Measurements from ENCODE around the gene GPBP1L1.

GPBP1L1 gene

GRCh38 chr1:45620588-45621500 is 65.5 kb downstream of the GPBP1L1 start:
- Histone ChIP-seq H3K9ac (ENCODE audit: insufficient read length, low read depth) (no peak overlapping the region), H3K36me3 (ENCODE audit: insufficient read depth, insufficient read length, low read length) (peaks cover 60% of the 10 kb centered on the region), H3K4me3 (ENCODE audit: insufficient read length, low read depth) (no peak overlapping the region), H3K4me1 (ENCODE audit: insufficient read depth, insufficient read length) (peaks cover 3% of the 10 kb centered on the region), H3K9me3 (ENCODE audit: insufficient read depth, low read length) (no peaks in the 10 kb centered on the region), H3K27me3 (ENCODE audit: insufficient read depth, insufficient read length) (no peaks in the 10 kb centered on the region)
- DNase-seq (ENCODE audit: low read depth, low spot score): no peak
- TF ChIP-seq ZNF274 (IDR thresholded peaks at IDR 0.05; ENCODE audit: low read depth, low read length): no peak
- TF ChIP-seq YY1 (IDR thresholded peaks at IDR 0.05; ENCODE audit: insufficient read depth, insufficient read length): no peak

GRCh38 chr1:45619149-45619921 is 67.0 kb downstream of the GPBP1L1 start:
- Histone ChIP-seq H3K9me3 (ENCODE audit: insufficient read depth, low read length) (no peaks in the 10 kb centered on the region), H3K36me3 (ENCODE audit: insufficient read depth, insufficient read length, low read length) (peaks cover 70% of the 10 kb centered on the region), H3K4me1 (ENCODE audit: insufficient read depth, insufficient read length) (peaks cover 3% of the 10 kb centered on the region), H3K27me3 (ENCODE audit: insufficient read depth, insufficient read length) (no peaks in the 10 kb centered on the region), H3K4me3 (ENCODE audit: insufficient read length, low read depth) (no peak overlapping the region), H3K9ac (ENCODE audit: insufficient read length, low read depth) (no peak overlapping the region)
- no peak for DNase-seq (ENCODE audit: low read depth, low spot score)
- TF ChIP-seq YY1 (IDR thresholded peaks at IDR 0.05; ENCODE audit: insufficient read depth, insufficient read length) (no peak), ZNF274 (IDR thresholded peaks at IDR 0.05; ENCODE audit: low read depth, low read length) (no peak)

GRCh38 chr1:45617618-45618017 is 68.7 kb downstream of the GPBP1L1 start:
- H3K27me3 ChIP-seq (ENCODE audit: insufficient read depth, insufficient read length): no peaks in the 10 kb centered on the region
- H3K36me3 ChIP-seq (ENCODE audit: insufficient read depth, insufficient read length, low read length): peaks cover 73% of the 10 kb centered on the region
- H3K9ac ChIP-seq (ENCODE audit: insufficient read length, low read depth): no peak overlapping the region
- TF ChIP-seq ZNF274 (IDR thresholded peaks at IDR 0.05; ENCODE audit: low read depth, low read length): no peak
- no peak for TF ChIP-seq SUZ12 (IDR thresholded peaks at IDR 0.05; ENCODE audit: extremely low read depth, insufficient read depth, insufficient read length)
- no peak for TF ChIP-seq YY1 (IDR thresholded peaks at IDR 0.05; ENCODE audit: insufficient read depth, insufficient read length)
- DNase-seq (ENCODE audit: low read depth, low spot score): no peak
- H3K9me3 ChIP-seq (ENCODE audit: insufficient read depth, low read length): no peaks in the 10 kb centered on the region
- H3K4me1 ChIP-seq (ENCODE audit: insufficient read depth, insufficient read length): no peaks in the 10 kb centered on the region
- no peak overlapping the region for H3K4me3 ChIP-seq (ENCODE audit: insufficient read length, low read depth)

GRCh38 chr1:45615885-45616284 is 70.4 kb downstream of the GPBP1L1 start:
- Histone ChIP-seq H3K36me3 (ENCODE audit: insufficient read depth, insufficient read length, low read length) (peaks cover 85% of the 10 kb centered on the region), H3K9me3 (ENCODE audit: insufficient read depth, low read length) (no peaks in the 10 kb centered on the region), H3K27me3 (ENCODE audit: insufficient read depth, insufficient read length) (no peaks in the 10 kb centered on the region), H3K4me3 (ENCODE audit: insufficient read length, low read depth) (no peak overlapping the region), H3K9ac (ENCODE audit: insufficient read length, low read depth) (no peak overlapping the region), H3K4me1 (ENCODE audit: insufficient read depth, insufficient read length) (no peaks in the 10 kb centered on the region)
- TF ChIP-seq SUZ12 (IDR thresholded peaks at IDR 0.05; ENCODE audit: extremely low read depth, insufficient read depth, insufficient read length) (no peak), YY1 (IDR thresholded peaks at IDR 0.05; ENCODE audit: insufficient read depth, insufficient read length) (no peak), ZNF274 (IDR thresholded peaks at IDR 0.05; ENCODE audit: low read depth, low read length) (no peak)
- DNase-seq (ENCODE audit: low read depth, low spot score): no peak

- H3K27me3 ChIP-seq (ENCODE audit: insufficient read depth, insufficient read length): no peaks in the 10 kb centered on the region
- H3K36me3 ChIP-seq (ENCODE audit: insufficient read depth, insufficient read length, low read length): peaks cover 93% of the 10 kb centered on the region
- H3K4me1 ChIP-seq (ENCODE audit: insufficient read depth, insufficient read length): no peaks in the 10 kb centered on the region
- TF ChIP-seq YY1 (IDR thresholded peaks at IDR 0.05; ENCODE audit: insufficient read depth, insufficient read length) (no peak), SUZ12 (IDR thresholded peaks at IDR 0.05; ENCODE audit: extremely low read depth, insufficient read depth, insufficient read length) (no peak), ZNF274 (IDR thresholded peaks at IDR 0.05; ENCODE audit: low read depth, low read length) (no peak)
- DNase-seq (ENCODE audit: low read depth, low spot score): no peak
- H3K9ac ChIP-seq (ENCODE audit: insufficient read length, low read depth): no peak overlapping the region
- H3K4me3 ChIP-seq (ENCODE audit: insufficient read length, low read depth): no peak overlapping the region
- no peaks in the 10 kb centered on the region for H3K9me3 ChIP-seq (ENCODE audit: insufficient read depth, low read length)
Observed at GRCh38 chr1:45612941-45613579, 73.3 kb downstream of the GPBP1L1 start.

GRCh38 chr1:45610589-45611226 is 75.6 kb downstream of the GPBP1L1 start:
- no peak overlapping the region for H3K9ac ChIP-seq (ENCODE audit: insufficient read length, low read depth)
- H3K4me3 ChIP-seq (ENCODE audit: insufficient read length, low read depth): no peak overlapping the region
- no peaks in the 10 kb centered on the region for H3K27me3 ChIP-seq (ENCODE audit: insufficient read depth, insufficient read length)
- H3K36me3 ChIP-seq (ENCODE audit: insufficient read depth, insufficient read length, low read length): peaks cover 93% of the 10 kb centered on the region
- DNase-seq (ENCODE audit: low read depth, low spot score): no peak
- no peaks in the 10 kb centered on the region for H3K9me3 ChIP-seq (ENCODE audit: insufficient read depth, low read length)
- H3K4me1 ChIP-seq (ENCODE audit: insufficient read depth, insufficient read length): peaks cover 4% of the 10 kb centered on the region
- TF ChIP-seq ZNF274 (IDR thresholded peaks at IDR 0.05; ENCODE audit: low read depth, low read length) (no peak), YY1 (IDR thresholded peaks at IDR 0.05; ENCODE audit: insufficient read depth, insufficient read length) (no peak), SUZ12 (IDR thresholded peaks at IDR 0.05; ENCODE audit: extremely low read depth, insufficient read depth, insufficient read length) (no peak)
